CD4-positive, alpha-beta T cell treated with Interleukin-6 for 4 hours (primary cell): Measurements from ENCODE around the gene STX12.
"Not testable (repeated sequence)": the region's sequence is repeated elsewhere in the genome, so short reads cannot be mapped to it uniquely, and the experiment has no call there.

Source experiments
- DNase-seq: peaks from one replicate; pipeline ENCODE4 v3.0.0-alpha.2; 2020; ENCODE audit warnings: mixed read lengths

The STX12 gene

DNA sequence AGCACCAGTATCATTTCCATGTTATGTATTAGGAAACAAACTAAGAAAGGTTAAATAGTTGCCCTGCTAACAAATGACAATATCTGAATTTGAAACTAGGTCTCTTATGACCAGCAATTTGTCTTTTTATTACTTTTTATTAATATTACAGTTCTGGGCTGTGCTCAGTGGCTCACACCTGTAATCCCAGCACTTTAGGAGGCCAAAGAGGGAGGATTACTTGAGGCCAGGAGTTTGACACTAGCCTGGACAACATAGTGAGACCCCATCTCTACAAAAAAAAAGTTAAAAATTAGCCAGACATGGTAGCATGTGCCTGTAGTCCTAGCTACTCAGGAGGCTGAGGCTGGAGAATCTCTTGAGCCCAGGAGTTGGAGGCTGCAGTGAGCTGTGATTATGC, 3.3 kb downstream of the STX12 start:
- not testable (repeated sequence) for DNase-seq

DNA sequence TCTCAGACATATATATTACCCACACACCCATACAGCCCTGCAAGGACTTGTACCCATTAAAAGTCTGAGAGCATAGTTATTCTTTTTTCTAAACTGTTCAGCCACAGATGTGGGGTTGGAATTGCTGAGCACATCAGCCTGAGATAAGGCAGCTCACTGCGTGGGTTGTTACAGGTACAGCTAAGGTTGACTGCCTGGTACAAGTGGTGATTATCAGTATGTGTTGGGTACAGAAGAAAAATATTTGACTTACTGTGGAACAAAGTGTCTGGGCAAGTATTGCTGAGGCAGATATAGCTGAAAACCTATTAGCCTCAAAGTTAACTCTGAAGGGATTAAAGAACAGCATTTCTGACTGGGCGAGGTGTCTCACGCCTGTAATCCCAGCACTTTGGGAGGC, 5.0 kb downstream of the STX12 start:
- DNase-seq: no peak

DNA sequence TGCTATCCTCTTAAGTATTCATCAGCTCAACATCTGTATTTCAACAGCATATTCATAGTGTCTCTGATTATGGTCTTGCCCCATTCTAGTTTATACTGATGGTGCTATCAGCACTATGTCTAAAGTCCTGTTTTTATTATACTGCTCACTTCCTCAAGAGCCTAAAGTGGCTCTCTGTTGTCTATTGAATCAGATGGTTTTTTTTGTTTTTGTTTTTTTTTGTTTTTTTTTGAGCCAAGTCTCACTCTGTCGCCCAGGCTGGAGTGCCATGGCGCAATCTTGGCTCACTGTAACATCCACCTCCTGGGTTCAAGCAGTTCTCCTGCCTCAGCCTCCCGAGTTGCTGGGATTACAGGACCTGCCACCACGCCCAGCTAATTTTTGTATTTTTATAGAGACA, 6.1 kb downstream of the STX12 start:
- DNase-seq: no peak

DNA sequence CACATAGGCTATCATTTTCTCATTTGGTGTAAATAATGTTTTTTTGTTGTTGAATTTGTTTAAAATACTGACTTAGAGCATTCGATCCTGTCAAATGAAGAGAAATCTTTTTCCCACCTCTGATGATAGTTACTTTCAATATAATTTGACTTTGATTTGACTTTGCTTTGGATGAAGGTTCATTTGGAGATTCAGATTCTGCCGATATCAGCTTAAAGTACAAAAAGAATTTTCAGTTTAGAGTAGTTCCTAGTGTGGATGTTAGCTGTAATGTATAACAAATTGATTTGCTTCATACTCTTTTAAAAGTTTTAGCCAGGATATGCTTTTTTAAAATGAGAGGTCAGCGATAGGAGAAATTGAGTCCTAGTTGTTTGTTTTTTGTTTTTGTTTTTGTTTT, 9.9 kb downstream of the STX12 start:
- no peak for DNase-seq

DNA sequence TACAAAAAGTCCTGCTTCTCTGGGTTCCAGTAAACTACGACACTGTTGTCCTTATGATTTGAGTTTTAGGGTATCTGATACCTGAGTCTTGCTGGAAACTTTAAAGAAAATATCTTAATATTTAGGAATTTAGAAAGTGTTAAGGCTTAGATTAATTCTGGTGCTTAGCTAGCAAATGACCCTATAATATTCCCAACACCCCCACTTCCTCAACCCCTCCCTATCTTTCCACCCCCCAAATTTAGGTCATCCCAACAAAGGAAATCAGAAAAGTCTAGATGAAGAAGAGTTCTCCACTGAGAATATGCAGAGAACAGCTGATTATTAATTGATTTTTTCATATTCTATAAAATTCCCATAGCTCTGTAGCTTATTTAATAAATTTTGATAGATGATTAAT, 11.7 kb downstream of the STX12 start:
- DNase-seq: no peak

DNA sequence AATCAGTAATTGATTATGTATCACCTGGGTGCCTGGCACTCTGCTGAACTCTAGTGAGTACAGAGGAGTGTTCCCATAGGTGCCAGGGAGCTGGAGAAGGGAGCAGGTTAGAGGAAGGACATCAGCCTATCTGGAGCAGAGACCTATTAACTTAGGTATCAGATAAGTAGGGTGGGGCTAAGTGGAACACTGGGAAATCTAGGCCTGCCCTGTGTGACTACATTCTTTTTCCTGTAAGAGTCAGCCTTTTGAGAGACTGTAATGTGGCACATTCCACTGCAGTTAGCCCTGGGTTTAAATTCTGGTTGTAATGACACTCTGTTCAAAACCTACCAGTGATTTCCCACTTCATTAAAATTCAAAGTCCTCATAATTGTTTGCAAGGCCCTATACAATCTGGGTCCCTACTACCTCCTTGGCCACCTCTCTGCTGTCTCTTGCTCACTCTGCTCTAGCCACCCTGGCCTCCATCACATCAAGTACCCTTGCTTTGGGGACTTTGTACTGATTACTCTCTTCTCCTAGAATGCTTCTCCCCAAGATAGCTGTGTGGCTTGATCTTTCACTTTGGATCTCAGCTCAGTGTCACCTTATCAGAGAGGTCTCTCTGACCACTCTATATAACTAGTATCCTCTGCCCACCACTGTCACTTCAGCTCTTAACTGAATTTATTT, 12.9 kb downstream of the STX12 start:
- DNase-seq: no peak

DNA sequence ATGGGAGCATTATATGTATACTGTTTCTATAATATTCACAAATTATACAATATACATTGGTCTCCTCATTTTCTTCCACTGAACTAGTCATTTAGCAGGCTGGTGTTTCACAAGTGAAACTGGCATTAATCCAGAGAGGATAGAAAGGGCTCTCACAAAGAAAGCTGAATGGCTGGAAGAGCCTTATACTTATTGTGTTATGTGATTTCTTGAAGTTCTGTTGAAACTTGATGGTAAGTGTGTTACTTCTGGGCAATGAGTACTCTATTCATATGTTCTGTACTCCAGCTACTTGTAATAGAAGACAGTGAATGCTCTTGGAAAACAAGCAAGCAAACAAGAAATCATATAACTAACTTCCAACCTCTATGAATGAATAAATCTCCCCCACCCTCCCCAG, 14.9 kb downstream of the STX12 start:
- DNase-seq: no peak

DNA sequence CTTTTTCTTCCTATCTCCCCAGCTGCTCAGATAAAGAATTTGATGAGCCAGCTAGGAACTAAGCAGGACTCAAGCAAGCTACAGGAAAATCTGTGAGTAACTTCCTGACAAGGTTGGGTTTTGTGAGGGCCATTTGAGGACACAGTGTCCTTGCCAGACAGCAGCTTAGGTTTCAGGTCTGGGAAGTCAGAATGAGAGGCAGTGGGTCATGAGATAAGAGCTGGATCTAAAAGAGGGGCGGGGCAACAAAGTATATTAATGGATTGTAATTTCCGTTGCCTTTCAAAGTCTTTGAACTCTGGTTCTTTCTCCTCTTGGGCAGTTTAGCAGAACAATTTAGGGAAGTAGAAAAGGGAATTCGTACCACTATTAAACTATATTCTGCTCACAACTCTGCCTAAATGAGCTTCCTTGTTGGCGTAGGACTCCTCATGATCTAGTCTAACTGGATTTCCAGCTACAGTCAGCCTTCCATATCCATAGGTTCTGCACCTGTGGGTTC, 16.6 kb downstream of the STX12 start:
- no peak for DNase-seq

DNA sequence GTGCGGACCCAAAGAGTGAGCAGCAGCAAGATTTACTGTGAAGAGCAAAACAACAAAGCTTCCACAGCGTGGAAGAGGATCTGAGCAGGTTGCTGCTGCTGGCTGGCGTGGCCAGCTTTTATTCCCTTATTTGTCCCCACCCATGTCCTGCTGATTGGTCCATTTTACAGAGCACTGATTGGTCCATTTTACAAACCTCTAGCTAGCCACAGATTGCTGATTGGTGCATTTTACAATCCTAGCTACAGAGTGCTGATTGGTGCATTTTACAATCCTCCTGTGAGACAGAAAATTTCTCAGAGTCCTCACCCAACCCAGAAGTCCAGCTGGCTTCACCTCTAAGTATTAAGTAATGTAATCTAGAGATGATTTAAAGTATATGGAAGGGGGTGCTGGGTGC, 17.3 kb downstream of the STX12 start:
- DNase-seq: not testable (repeated sequence)

DNA sequence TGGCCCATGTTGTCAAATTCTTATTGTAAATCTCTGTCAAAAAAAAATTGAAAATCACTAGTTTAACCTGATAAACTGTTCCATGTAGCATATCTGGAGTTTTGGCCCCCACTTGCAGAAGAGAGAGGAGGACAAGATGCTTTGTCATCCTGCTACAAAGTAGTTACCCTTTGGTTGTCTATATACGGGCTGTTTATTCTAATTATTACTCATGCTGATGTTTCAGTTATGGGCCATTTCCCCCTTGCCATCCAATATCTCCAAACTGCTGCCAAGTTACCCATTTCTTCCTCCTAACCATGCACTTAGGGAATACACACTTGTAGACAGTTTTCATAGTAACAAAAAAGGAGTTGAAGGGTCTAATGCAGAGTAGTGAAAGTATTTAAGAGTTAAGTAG, 22.6 kb downstream of the STX12 start:
- DNase-seq: no peak

DNA sequence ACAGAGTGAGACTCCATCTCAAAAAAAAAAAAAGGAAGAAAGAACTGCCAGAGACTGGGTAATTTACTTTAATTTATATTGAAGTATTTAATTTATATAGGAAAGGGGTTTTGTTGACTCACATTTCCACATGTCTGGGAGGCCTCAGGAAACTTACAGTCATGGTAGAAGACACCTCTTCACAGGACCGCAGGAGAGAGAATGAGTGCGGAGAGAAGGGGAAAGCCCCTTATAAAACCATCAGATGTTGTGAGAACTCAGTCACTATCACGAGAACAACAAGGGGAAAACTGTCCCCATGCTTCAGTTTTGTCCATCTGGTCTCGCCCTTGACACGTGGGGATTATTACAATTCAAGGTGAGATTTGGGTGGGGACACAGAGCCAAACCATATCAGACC, 31.8 kb downstream of the STX12 start:
- DNase-seq: no peak

DNA sequence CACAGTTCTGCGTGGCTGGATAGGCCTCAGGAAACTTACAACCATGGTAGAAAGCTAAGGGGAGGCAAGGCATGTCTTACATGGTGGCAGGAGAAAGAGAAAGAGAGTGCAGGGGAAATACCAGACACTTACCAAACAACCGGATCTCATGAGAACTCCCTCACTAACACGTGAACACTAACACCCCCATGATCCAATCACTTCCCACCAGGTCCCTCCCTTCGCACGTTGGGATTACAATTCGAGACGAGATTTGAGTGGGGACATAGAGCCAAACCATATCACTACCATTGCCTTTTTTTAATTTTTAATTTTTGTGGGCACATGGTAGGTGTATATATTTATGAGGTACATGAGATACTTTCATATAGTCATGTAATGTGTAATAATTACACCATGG, 33.7 kb downstream of the STX12 start:
- no peak for DNase-seq

DNA sequence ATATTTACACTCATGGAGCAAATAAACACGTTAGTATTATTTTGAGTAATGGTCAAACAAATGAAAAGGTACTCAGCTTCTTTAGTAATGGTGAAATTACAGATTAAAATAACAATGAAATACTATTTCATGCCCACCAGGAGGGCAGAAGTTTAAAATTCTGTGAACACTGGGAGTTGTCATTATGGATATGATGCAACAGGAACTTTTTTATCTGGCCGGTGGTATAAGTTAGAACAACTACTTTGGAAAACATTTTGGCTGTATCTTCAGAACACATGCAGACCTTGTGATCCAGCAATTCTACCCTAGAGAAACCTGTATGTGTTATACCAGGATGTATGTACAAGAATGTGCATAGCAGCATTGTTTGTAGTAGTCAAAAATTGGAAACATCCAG, 34.4 kb downstream of the STX12 start:
- DNase-seq: no peak

DNA sequence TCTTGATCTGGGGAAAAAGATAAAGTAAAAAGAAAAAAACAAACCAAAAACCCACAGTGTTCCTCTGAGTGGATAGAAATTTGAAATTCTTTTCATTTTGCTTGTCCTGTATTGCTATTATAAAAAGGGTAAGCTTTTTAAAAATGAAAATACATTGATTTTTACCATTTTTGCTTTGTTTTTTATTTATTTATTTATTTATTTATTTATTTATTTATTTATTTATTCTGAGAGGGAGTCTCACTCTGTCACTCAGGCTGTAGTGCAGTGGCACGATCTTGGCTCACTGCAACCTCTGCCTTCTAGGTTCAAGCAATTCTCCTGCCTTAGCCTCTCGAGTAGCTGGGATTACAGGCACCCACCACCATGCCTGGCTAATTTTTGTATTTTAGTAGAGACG, 35.1 kb downstream of the STX12 start:
- not testable (repeated sequence) for DNase-seq

DNA sequence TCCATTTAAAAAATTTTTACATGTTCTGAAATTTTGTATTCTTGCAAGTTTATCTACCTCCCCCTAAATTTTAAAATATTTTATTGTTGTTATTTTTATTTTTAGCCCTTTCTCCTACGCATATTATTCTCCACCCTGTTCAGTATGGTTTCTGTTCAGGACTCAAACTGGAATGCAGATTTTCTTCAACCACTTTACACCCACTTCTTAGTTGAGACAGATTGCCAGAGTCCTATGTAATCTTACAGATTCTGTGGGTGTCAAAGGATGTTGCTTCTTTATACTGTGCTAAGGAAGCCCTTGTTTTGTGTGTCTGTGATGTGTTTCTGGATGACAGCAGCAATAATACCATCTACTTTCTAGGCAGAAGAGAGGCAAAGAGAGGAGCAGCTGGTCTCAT, 36.9 kb downstream of the STX12 start:
- DNase-seq: no peak

DNA sequence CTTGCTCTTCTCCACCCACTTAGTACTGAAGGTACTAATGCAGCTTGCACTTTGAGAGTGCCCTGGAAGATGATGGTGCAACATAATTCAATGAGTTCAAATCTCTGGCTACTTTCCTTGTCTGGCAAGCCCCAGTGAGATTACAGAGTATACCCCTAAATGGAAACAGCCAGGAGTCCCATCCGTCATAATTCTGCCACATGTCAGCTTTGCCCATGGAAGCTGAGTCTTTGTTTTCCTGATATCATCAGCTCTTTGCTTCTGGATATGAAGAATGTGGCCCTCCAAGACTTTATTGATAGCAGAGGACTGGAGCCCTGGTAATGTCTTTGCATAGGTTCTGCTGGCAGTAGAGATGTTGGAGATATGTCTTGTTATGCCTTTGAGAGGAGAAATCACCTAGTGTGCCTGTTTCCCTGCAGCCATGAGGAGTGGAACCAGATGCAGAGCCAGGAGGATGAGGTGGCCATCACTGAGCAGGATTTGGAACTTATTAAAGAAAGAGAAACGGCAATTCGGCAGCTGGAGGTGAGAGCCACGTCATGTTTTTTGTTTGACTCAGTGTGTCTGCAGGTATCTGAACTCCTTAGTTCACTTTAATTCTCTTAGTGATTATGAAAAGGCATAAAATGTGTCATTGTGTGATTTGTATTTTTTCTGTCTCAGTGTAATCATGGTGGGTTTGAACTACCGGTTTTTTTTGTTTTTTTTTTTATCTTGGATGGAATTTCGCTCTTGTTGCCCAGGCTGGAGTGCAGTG, 38.9 kb downstream of the STX12 start:
- no peak for DNase-seq

DNA sequence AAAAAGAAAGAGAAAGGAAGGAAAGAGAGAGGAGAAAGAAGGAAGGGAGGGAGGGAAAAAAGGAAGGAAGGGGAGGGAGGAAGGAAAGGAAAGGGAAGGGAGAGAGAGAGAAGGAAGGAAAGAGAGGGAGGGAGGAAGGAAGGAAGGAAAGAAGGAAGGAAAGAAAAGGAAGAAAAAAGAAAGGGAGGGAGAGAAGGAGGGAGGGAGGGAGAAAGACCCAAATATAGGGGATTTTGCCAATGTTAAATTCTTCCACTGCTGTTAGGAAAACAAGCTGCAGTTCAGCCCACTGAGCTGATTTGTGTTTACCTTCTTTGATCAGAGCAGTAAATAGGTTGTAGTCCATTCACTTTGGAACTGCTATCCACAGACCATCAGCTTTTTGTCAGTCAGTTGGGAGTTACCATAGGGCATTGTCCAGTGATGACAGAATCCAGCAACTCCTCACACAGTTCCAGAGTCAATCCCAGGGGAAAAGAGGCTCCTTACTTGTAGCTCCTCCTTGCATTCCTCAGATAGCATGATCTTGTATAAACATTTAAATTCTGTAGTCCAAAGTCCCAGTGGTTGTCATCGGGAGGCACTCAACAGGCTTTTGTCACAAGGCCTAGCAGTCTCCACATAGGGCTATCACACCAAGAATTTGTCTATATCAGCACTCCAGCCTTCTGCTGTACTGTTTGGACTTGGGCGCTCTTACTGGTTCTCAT, 44.1 kb downstream of the STX12 start:
- DNase-seq: no peak

DNA sequence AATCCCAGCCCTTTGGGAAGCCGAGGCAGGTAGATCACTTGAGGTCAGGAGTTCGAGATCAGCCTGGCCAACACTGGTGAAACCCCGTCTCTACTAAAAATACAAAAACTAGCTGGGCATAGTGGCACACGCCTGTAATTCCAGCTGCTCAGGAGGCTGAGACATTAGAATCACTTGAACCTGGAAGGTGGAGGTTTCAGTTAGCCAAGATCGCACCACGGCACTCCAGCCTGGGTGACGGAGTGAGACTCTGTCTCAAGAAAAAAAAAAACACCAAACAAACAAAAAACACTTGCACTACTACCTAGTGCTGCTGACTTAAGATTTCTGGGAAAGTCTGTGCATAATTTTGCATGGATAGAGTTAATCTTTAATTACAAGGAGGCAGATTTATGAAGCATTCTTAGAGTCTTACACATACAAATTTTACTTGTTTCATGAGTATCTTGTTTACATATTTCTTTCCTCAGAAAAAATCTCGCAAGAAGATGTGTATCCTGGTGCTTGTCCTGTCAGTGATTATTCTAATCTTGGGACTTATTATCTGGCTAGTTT, 48.8 kb downstream of the STX12 start:
- DNase-seq: no peak

DNA sequence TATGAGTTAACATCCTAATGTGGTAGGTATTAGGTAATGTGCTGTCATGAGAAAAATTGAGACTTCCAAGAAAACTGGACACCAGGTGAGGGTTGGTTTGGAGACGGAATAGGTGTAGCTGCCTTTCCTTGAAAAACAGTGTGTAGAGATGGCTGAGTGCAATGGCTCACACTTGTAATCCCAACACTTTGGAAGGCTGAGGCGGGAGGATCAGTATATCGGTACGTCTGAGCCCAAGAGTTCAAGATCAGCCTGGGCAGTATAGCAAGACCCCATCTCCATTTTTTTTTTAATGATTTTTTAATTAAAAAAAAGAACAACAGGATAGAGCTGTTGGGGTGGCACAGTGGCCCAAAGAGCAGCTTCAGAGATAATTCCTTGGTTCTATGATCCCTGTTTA, 50.8 kb downstream of the STX12 start:
- no peak for DNase-seq

DNA sequence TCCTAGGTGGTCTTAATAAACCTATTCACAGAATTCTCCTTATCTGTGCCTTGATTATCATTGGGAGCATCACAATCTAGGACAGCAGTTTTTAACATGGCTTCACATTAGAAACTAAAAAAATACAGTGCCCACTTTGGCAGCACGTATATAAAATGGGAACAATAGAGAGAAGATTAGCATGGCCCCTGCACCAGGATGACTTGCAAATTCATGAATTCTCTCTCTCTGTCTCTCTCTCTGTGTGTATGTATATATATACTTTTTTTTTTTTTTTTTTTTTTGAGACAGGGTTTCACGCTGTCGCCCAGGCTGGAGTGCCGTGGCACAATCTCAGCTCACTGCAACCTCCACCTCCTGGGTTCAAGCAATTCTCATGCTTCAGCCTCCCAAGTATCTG, 51.4 kb downstream of the STX12 start:
- no peak for DNase-seq

DNA sequence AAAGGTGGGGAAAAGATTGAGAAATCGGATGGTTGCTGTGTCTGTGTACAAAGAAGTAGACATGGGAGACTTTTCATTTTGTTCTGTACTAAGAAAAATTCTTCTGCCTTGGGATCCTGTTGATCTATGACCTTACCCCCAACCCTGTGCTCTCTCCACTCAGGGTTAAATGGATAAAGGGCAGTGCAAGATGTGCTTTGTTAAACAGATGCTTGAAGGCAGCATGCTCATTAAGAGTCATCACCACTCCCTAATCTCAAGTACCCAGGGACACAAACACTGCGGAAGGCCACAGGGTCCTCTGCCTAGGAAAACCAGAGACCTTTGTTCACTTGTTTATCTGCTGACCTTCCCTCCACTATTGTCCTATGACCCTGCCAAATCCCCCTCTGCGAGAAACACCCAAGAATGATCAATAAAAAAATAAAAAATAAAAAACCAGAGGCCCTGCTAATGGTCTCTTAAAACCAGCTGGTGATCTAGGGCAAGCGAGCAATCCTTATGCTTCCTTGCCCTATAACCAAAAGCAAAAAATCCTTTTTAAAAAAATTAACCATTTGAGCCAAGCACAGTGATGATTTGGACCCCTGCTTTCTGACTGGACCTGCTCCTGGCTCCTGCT, 56.4 kb downstream of the STX12 start:
- DNase-seq: not testable (repeated sequence)

DNA sequence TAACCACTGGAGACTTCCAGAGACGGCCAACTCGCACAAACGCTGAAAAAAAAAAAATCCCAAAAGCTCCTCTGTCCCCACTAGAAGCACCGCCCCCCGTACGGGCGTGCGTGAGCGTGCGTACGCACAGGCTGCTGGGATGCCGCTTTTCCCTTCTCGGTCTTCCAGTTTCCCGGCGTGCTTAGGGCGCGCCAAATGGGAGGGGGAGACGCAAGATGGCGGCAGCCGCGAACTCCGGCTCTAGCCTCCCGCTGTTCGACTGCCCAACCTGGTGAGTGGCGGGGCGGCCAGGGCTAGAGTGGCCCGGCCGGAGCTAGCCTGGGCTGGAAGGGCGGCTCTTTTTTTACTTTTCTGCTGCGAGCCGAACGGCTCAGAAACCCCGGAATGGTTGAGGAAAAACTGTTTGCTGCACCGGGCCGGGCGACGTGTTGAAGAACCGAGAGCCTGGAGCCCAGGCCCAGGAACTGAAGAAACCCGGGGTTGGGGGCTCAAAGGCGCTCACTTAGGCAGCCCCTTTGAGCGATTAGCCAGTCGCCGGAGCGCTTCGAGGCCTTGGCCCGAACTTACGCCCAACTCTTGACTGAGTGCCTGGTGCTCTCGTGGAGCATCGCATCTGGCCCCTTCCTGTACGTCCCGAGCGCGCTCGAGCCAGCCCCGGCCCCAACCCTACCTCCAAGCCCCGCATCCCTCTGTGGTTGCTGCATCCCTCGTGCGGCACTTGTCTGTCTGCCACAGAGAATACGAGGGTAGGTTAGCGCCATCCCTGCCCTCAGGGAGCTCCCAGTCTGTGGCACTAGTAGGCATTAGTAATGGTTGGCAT, 57.8 kb downstream of the STX12 start, which contains the start of gene PPP1R8:
Gene PPP1R8, plus strand, starts transcription at position 162 of the 820 bp plus-strand sequence. Its CDS starts 54 bp downstream, at position 216.
- peak; percentile 92 for DNase-seq
